Measurements from ENCODE around the gene LGI2. TPM values are rescaled to one million over a fixed set of nuclear protein-coding genes. Genes with fewer than 3 reads are reported as not detected.
"Not testable (repeated sequence)": the region's sequence is repeated elsewhere in the genome, so short reads cannot be mapped to it uniquely, and the experiment has no call there.

LGI2 gene
- total RNA-seq, 5 donors from 2014 or later (not counting 1 experiment from before 2014, with no cell fraction given): 0.03 TPM; not detected in 4

DNA sequence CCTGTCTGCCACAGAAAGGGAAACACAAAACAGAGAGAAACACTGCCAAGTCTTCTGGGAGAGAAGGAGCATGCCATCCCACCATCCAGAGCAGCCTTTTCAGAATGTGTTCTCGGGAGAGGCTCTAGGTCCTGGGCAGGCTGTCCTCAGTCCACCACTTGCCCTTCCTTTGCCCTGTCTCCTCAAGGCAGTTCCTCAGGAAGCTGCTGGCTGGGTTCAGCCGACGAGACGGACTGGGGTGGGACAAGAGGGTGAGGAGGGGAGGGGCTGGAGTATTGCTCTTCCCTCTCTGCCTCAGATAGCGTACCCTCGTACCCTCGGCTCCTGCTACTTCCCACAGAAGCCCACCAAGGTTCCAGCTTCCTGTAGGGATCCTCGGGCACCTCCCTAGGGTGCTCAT is 26.6 kb upstream of the LGI2 start:
- ChIA-PET CTCF (no interaction called here), POLR2A (no interaction called here)
- Mint-ChIP-seq H3K36me3 (no peaks in the 10 kb centered on the region), H3K4me3 (no peak overlapping the region), H3K27me3 (peaks cover 12 to 17% of the 10 kb centered on the region in 2 donors), H3K9me3 (no peaks in the 10 kb centered on the region), H3K27ac (no peak overlapping the region), H3K4me1 (no peaks in the 10 kb centered on the region)
- no peak for DNase-seq
- Histone ChIP-seq H3K36me3 (ENCODE audit: control insufficient read depth in 2 of 2, extremely low read depth in 1 of 2, insufficient read depth in 1 of 2, low read length in 1 of 2) (no peaks in the 10 kb centered on the region), H3K27me3 (replicated peaks in 1 of 2; ENCODE audit: control insufficient read depth in 2 of 2, extremely low read depth in 1 of 2, insufficient read depth in 2 of 2, low read length in 1 of 2) (peaks cover 0 to 3% of the 10 kb centered on the region in 2 experiments), H3K4me1 (ENCODE audit: control insufficient read depth in 1 of 2, extremely low read depth in 1 of 2, insufficient read depth in 2 of 2, low read length in 2 of 2) (no peaks in the 10 kb centered on the region), H3K4me3 (ENCODE audit: control insufficient read depth in 1 of 2, extremely low read depth in 1 of 2, low read length in 1 of 2) (no peak overlapping the region), H3K9me3 (no peaks in the 10 kb centered on the region), H3K27ac (ENCODE audit: low read length) (no peak overlapping the region)
- 58% methylated on average over 2 of the region's 8 CpGs for WGBS (ENCODE audit: insufficient coverage)
- no peak for ATAC-seq (replicated peaks in 1 of 4)

DNA sequence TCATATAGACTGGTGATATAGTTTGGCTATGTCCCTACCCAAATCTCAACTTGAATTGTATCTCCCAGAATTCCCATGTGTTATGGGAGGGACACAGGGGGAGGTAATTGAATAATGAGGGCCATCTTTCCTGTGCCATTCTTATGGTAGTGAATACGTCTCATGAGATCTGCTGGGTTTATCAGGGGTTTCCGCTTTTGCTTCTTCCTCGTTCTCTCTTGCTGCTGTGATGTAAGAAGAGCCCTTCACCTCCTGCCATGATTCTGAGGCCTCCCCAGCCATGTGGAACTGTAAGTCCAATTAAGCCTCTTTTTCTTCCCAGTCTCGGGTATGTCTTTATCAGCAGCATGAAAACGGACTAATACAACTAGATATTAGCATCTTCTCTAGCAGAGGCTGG is 21.3 kb upstream of the LGI2 start:
- H3K9me3 Mint-ChIP-seq; POLR2A ChIA-PET; H3K27me3 ChIP-seq (replicated peaks in 1 of 2; ENCODE audit: control insufficient read depth in 2 of 2, extremely low read depth in 1 of 2, insufficient read depth in 2 of 2, low read length in 1 of 2); H3K36me3 ChIP-seq (ENCODE audit: control insufficient read depth in 2 of 2, extremely low read depth in 1 of 2, insufficient read depth in 1 of 2, low read length in 1 of 2); DNase-seq; H3K27ac Mint-ChIP-seq; H3K27ac ChIP-seq (ENCODE audit: low read length); CTCF ChIA-PET; H3K9me3 ChIP-seq; H3K4me1 ChIP-seq (ENCODE audit: control insufficient read depth in 1 of 2, extremely low read depth in 1 of 2, insufficient read depth in 2 of 2, low read length in 2 of 2); H3K4me1 Mint-ChIP-seq; H3K4me3 Mint-ChIP-seq; H3K36me3 Mint-ChIP-seq; H3K4me3 ChIP-seq (ENCODE audit: control insufficient read depth in 1 of 2, extremely low read depth in 1 of 2, low read length in 1 of 2); ATAC-seq (replicated peaks in 1 of 4): not testable (repeated sequence)
- WGBS (ENCODE audit: insufficient coverage): 96% methylated on average over 4 of the region's 5 CpGs
- peaks cover 15 to 18% of the 10 kb centered on the region in 2 donors for H3K27me3 Mint-ChIP-seq

DNA sequence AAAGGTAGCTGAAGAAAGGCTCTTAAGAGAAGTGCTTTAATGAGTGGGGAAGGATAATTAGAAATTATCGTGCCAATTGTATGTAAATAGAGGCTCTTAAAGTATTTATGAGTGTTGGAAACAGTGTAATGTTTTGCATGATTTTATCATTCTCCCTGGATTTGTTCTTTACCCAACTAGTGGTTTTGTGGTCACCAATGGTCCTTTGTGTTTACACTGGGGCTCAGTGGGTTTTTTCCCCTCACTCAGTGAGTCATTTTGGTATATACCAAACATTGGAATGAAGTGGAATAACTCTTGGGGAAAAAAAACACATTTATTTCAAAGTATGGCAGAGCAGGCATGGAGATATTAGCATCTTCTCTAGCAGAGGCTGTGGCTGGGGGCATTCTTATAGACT is 20.8 kb upstream of the LGI2 start:
- DNase-seq (no peak), ATAC-seq (replicated peaks in 1 of 4) (no peak)
- CTCF ChIA-PET: no interaction called here
- POLR2A ChIA-PET: no interaction called here
- Histone ChIP-seq H3K4me3 (ENCODE audit: control insufficient read depth in 1 of 2, extremely low read depth in 1 of 2, low read length in 1 of 2) (no peak overlapping the region), H3K36me3 (ENCODE audit: control insufficient read depth in 2 of 2, extremely low read depth in 1 of 2, insufficient read depth in 1 of 2, low read length in 1 of 2) (no peaks in the 10 kb centered on the region), H3K4me1 (ENCODE audit: control insufficient read depth in 1 of 2, extremely low read depth in 1 of 2, insufficient read depth in 2 of 2, low read length in 2 of 2) (no peaks in the 10 kb centered on the region), H3K9me3 (no peaks in the 10 kb centered on the region), H3K27me3 (replicated peaks in 1 of 2; ENCODE audit: control insufficient read depth in 2 of 2, extremely low read depth in 1 of 2, insufficient read depth in 2 of 2, low read length in 1 of 2) (no peaks in the 10 kb centered on the region), H3K27ac (ENCODE audit: low read length) (no peak overlapping the region)
- no peaks in the 10 kb centered on the region for H3K36me3 Mint-ChIP-seq
- H3K27me3 Mint-ChIP-seq: peaks cover 13 to 14% of the 10 kb centered on the region in 2 donors
- H3K4me3 Mint-ChIP-seq: no peak overlapping the region
- H3K27ac Mint-ChIP-seq: no peak overlapping the region
- no peaks in the 10 kb centered on the region for H3K4me1 Mint-ChIP-seq
- no peaks in the 10 kb centered on the region for H3K9me3 Mint-ChIP-seq
- WGBS (ENCODE audit: insufficient coverage): no CpG with 5 or more reads among the region's 1 CpG

DNA sequence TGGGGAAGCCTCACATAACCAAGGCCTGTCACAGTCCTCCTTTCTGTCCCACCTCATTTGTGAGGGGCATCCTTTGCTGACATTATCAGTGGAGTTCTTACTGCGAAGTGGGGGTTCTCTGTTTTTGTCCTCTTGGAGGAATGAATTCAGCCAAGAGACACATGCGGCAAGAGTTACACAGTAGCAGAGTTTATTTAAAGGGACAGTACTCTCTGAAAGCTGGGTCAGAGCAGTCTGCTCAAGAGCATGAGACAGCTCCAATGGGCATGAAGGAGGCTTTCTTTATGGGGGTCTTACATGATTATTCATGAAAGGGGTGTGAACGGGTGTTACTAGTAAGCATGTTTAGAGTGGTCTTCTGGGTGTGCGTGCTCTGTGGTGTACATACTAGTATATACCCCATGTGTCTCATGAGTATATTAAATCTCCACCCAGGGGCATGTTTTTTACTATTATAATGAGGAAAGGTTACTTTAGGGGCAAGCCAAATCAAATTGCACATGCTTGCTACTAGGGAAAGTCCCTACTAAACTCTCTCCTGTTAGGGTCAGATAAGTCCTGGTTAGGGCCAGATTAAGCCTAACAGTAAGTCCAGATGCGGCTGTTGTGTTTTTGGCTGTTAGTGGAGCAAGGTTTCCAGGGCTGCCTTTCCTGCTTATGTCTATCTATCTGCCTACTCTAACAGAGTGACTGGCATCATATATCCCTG is 19.8 kb upstream of the LGI2 start:
- H3K4me3 ChIP-seq (ENCODE audit: control insufficient read depth in 1 of 2, extremely low read depth in 1 of 2, low read length in 1 of 2): no peak overlapping the region
- ATAC-seq (replicated peaks in 1 of 4) (no peak), DNase-seq (no peak)
- CTCF ChIA-PET: no interaction called here
- POLR2A ChIA-PET: no interaction called here
- Mint-ChIP-seq H3K9me3 (no peaks in the 10 kb centered on the region), H3K27me3 (peaks cover 12 to 14% of the 10 kb centered on the region in 2 donors), H3K4me3 (no peak overlapping the region), H3K36me3 (no peaks in the 10 kb centered on the region), H3K27ac (no peak overlapping the region), H3K4me1 (no peaks in the 10 kb centered on the region)
- no peaks in the 10 kb centered on the region for H3K9me3 ChIP-seq
- H3K4me1 ChIP-seq (ENCODE audit: control insufficient read depth in 1 of 2, extremely low read depth in 1 of 2, insufficient read depth in 2 of 2, low read length in 2 of 2): no peaks in the 10 kb centered on the region
- H3K36me3 ChIP-seq (ENCODE audit: control insufficient read depth in 2 of 2, extremely low read depth in 1 of 2, insufficient read depth in 1 of 2, low read length in 1 of 2): no peaks in the 10 kb centered on the region
- no peaks in the 10 kb centered on the region for H3K27me3 ChIP-seq (replicated peaks in 1 of 2; ENCODE audit: control insufficient read depth in 2 of 2, extremely low read depth in 1 of 2, insufficient read depth in 2 of 2, low read length in 1 of 2)
- WGBS (ENCODE audit: insufficient coverage): no CpG with 5 or more reads among the region's 5 CpGs
- no peak overlapping the region for H3K27ac ChIP-seq (ENCODE audit: low read length)

DNA sequence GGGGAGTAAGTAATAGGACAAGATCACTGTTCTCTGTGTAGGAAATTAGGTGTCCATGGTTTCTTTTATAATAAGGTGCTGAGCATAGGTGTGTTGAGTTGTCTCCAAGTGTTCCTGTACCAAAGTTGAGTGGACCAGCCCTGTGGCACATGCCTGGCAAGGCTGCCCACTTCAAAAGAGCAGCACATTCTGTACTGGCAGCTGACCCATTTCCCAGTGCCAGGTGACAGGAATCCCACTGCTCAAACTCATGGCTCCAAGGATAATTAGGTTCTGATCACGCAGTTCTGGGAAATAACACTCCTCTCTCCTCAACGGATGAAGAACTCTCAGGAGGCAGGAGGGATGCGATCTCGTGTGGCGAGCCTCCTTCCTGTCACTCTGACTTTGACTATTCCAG is 12.8 kb upstream of the LGI2 start:
- no peaks in the 10 kb centered on the region for H3K36me3 ChIP-seq (ENCODE audit: control insufficient read depth in 2 of 2, extremely low read depth in 1 of 2, insufficient read depth in 1 of 2, low read length in 1 of 2)
- no peaks in the 10 kb centered on the region for H3K36me3 Mint-ChIP-seq
- WGBS (ENCODE audit: insufficient coverage): 71% methylated on average over 5 of the region's 5 CpGs
- ATAC-seq (replicated peaks in 1 of 4) (no peak), DNase-seq (no peak)
- H3K27ac ChIP-seq (ENCODE audit: low read length): no peak overlapping the region
- no peaks in the 10 kb centered on the region for H3K4me1 Mint-ChIP-seq
- H3K27me3 ChIP-seq (replicated peaks in 1 of 2; ENCODE audit: control insufficient read depth in 2 of 2, extremely low read depth in 1 of 2, insufficient read depth in 2 of 2, low read length in 1 of 2): peaks cover 0 to 11% of the 10 kb centered on the region in 2 experiments
- peaks cover 19 to 33% of the 10 kb centered on the region in 2 donors for H3K27me3 Mint-ChIP-seq
- H3K9me3 Mint-ChIP-seq: no peaks in the 10 kb centered on the region
- H3K4me3 Mint-ChIP-seq: no peak overlapping the region
- H3K4me1 ChIP-seq (ENCODE audit: control insufficient read depth in 1 of 2, extremely low read depth in 1 of 2, insufficient read depth in 2 of 2, low read length in 2 of 2): no peaks in the 10 kb centered on the region
- H3K27ac Mint-ChIP-seq: no peak overlapping the region
- H3K9me3 ChIP-seq: no peaks in the 10 kb centered on the region
- H3K4me3 ChIP-seq (ENCODE audit: control insufficient read depth in 1 of 2, extremely low read depth in 1 of 2, low read length in 1 of 2): no peak overlapping the region
- POLR2A ChIA-PET: no interaction called here
- CTCF ChIA-PET: no interaction called here

DNA sequence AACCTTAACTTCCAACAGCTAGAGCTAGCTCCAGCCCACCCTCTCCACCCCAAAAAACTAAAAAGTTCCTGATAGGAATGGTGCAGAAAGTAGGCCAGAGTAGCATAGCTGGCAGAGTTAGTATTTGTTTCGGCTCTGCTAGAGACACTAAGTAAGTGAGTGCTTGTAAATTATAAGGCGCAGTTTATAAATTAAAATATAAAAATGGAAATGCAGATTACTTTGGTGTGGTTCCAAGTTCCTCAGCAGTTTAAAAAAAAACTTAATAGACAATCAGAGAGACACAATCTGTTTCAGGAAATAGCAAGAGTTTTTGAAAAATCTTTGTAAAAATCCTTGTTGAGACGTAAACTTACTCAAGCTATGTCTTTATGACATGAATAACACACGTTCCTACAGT is 2.8 kb upstream of the LGI2 start:
- Histone ChIP-seq H3K4me3 (ENCODE audit: control insufficient read depth in 1 of 2, extremely low read depth in 1 of 2, low read length in 1 of 2) (no peak overlapping the region), H3K27ac (ENCODE audit: low read length) (no peak overlapping the region), H3K4me1 (ENCODE audit: control insufficient read depth in 1 of 2, extremely low read depth in 1 of 2, insufficient read depth in 2 of 2, low read length in 2 of 2) (peaks cover 0 to 5% of the 10 kb centered on the region in 2 experiments), H3K27me3 (replicated peaks in 1 of 2; ENCODE audit: control insufficient read depth in 2 of 2, extremely low read depth in 1 of 2, insufficient read depth in 2 of 2, low read length in 1 of 2) (peaks cover 7 to 34% of the 10 kb centered on the region in 2 experiments), H3K9me3 (no peaks in the 10 kb centered on the region), H3K36me3 (ENCODE audit: control insufficient read depth in 2 of 2, extremely low read depth in 1 of 2, insufficient read depth in 1 of 2, low read length in 1 of 2) (no peaks in the 10 kb centered on the region)
- DNase-seq (no peak), ATAC-seq (replicated peaks in 1 of 4) (no peak)
- Mint-ChIP-seq H3K9me3 (peaks cover 6 to 13% (median 13%) of the 10 kb centered on the region in 3 donors), H3K36me3 (no peaks in the 10 kb centered on the region), H3K27ac (no peak overlapping the region), H3K4me1 (peaks cover 8 to 11% (median 10%) of the 10 kb centered on the region in 3 donors), H3K4me3 (no peak overlapping the region), H3K27me3 (peaks cover 44 to 53% of the 10 kb centered on the region in 2 donors)
- 93% methylated on average over 2 of the region's 4 CpGs for WGBS (ENCODE audit: insufficient coverage)
- CTCF ChIA-PET: no interaction called here
- POLR2A ChIA-PET: no interaction called here

DNA sequence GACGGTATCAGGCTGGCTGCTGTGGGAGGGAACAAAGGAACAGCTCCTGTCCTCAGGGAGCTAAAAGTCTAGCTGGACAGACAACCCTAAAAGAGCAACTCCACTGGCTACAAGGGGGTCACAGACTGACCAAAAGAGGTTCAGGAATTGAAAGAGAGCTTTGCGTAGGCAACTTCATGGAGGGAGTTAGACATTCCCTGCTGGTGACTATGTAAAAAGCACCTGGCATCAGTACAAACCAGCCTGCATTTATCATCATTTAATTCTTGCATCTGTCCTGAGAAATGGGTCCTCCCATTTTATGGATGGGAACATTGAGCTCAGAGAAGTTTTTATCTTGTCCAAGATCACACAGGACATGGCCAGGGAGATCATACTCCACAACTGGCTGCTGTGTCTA is 1.4 kb upstream of the LGI2 start:
- Mint-ChIP-seq H3K4me1 (peaks cover 8 to 11% (median 10%) of the 10 kb centered on the region in 3 donors), H3K4me3 (no peak overlapping the region), H3K9me3 (peaks cover 6 to 13% (median 13%) of the 10 kb centered on the region in 3 donors), H3K27me3 (peaks cover 56 to 64% of the 10 kb centered on the region in 2 donors), H3K27ac (no peak overlapping the region), H3K36me3 (no peaks in the 10 kb centered on the region)
- ATAC-seq (replicated peaks in 1 of 4) (no peak), DNase-seq (no peak)
- POLR2A ChIA-PET: no interaction called here
- H3K4me1 ChIP-seq (ENCODE audit: control insufficient read depth in 1 of 2, extremely low read depth in 1 of 2, insufficient read depth in 2 of 2, low read length in 2 of 2): peaks cover 0 to 5% of the 10 kb centered on the region in 2 experiments
- H3K4me3 ChIP-seq (ENCODE audit: control insufficient read depth in 1 of 2, extremely low read depth in 1 of 2, low read length in 1 of 2): no peak overlapping the region
- no peaks in the 10 kb centered on the region for H3K36me3 ChIP-seq (ENCODE audit: control insufficient read depth in 2 of 2, extremely low read depth in 1 of 2, insufficient read depth in 1 of 2, low read length in 1 of 2)
- H3K27ac ChIP-seq (ENCODE audit: low read length): no peak overlapping the region
- CTCF ChIA-PET: no interaction called here
- no CpG with 5 or more reads among the region's 2 CpGs for WGBS (ENCODE audit: insufficient coverage)
- H3K9me3 ChIP-seq: no peaks in the 10 kb centered on the region
- H3K27me3 ChIP-seq (replicated peaks in 1 of 2; ENCODE audit: control insufficient read depth in 2 of 2, extremely low read depth in 1 of 2, insufficient read depth in 2 of 2, low read length in 1 of 2): peaks cover 11 to 38% of the 10 kb centered on the region in 2 experiments

Measured in T-cell (primary cell).